Activated CD4-positive, alpha-beta T cell treated with anti-CD3 and anti-CD28 coated beads for 36 hours (primary cell): ENCODE measurements around the gene CD93. TPM values are rescaled to one million over a fixed set of nuclear protein-coding genes. Genes with fewer than 3 reads are reported as not detected.

Source experiments
- ATAC-seq: fragments of 200-7000 bp; cut with Tn5 transposase; one replicate; pipeline ENCODE4 v1.10.0; 2021; ENCODE audit warnings: mild to moderate bottlenecking, moderate library complexity
- CTCF ChIA-PET: fragments of 350-600 bp; sonication (Branson Sonifier 250); formaldehyde crosslinking; loops from one replicate; lab custom pipeline; 2021; ENCODE audit warnings: antibody characterized with exemption; lab: Charles Lee
- POLR2A ChIA-PET: fragments of 350-600 bp; sonication (Branson Sonifier 250); formaldehyde crosslinking; loops from one replicate; lab custom pipeline; 2021; ENCODE audit warnings: antibody characterized with exemption, inconsistent platforms; lab: Charles Lee
- DNase-seq: peaks from one replicate; pipeline ENCODE4 v3.0.0-alpha.2; 2020
- H3K27ac Mint-ChIP-seq: one replicate; pipeline ENCODE4 v1.8.0; 2021; ENCODE audit warnings: mixed read lengths
- H3K27me3 Mint-ChIP-seq: one replicate; pipeline ENCODE4 v1.8.0; 2021; ENCODE audit warnings: mixed read lengths
- H3K36me3 Mint-ChIP-seq: one replicate; pipeline ENCODE4 v1.8.0; 2021; ENCODE audit warnings: low read depth, mixed read lengths
- H3K4me1 Mint-ChIP-seq: one replicate; pipeline ENCODE4 v1.8.0; 2021; ENCODE audit warnings: mixed read lengths
- H3K4me3 Mint-ChIP-seq: one replicate; pipeline ENCODE4 v1.8.0; 2021; ENCODE audit warnings: mild to moderate bottlenecking, moderate library complexity, mixed read lengths
- H3K9me3 Mint-ChIP-seq: one replicate; pipeline ENCODE4 v1.8.0; 2021; ENCODE audit warnings: low read depth, mixed read lengths
- intact Hi-C, 2 experiments: fragments of 100-400 bp; cut with DNase I in 1 of 2; cut with micrococcal nuclease in 1 of 2; formaldehyde crosslinking; loops; one replicate each; pipeline versions ENCODE4 v1.14.2 to v1.15.1; 2022 to 2024; cut with DNase I, micrococcal nuclease
- total RNA-seq, 2 experiments: library from RNA; stranded (reverse); gene quantifications; one replicate each; pipeline ENCODE4 v1.2.3, GENCODE V29; 2021

CD93 gene
- total RNA-seq, 2 experiments from 2014 or later, result 0.82 to 0.84 TPM

DNA sequence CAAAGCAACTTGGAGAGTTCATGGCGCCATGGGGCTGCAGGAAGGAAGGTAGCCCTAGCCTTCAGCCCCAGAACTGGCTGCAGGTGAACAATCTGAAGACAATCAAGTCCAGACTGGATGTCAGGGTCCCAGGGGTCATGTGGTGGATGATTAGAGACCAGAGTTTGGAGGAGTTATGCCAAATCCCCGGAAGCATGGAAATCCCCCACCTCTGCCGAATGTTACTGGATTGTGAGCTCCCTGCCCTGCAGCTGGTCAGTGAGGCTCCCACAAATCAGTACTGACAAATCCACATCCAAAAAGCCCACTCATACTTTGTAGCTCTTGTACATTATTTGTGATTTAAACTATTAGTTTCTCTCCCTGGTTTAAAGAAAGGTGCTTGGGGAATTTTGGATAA, 21.3 kb upstream of the CD93 start:
- ChIA-PET CTCF (no interaction called here), POLR2A (no interaction called here)
- no peaks in the 10 kb centered on the region for H3K27me3 Mint-ChIP-seq
- intact Hi-C loops, result no loop called here
- H3K27ac Mint-ChIP-seq, result no peak overlapping the region
- no peak overlapping the region for H3K4me3 Mint-ChIP-seq
- H3K36me3 Mint-ChIP-seq, result no peaks in the 10 kb centered on the region
- ATAC-seq (no peak), DNase-seq (no peak)
- no peaks in the 10 kb centered on the region for H3K9me3 Mint-ChIP-seq
- H3K4me1 Mint-ChIP-seq, result no peaks in the 10 kb centered on the region

DNA sequence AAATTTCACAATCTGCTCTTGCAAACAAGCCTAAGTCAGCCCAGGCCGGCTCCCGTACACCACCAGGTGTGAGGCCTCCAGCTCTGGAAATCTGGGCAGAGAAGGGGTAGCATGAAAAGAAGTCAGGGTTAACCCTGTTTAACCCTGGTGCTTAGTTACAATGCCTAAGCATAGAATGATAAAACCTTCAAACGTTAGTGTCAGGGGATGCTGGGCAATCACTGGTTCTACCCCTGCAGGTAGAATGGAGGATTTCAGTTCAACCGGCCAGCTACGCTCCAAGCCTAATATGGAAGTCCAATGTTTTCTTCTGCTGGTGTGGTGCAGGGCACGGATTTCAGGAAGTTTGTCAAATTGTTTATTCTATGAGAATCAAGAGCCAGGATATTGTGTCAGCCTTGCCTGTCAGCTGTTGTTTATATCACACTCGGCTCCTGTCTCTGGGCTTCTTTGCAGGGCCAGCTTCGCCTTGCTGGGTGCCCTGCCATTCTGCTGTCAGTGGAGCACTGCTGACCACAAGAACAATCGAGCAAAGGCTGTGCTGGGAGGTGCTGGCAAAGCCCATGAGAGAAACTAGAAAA, 20.2 kb upstream of the CD93 start:
- no peaks in the 10 kb centered on the region for H3K9me3 Mint-ChIP-seq

DNA sequence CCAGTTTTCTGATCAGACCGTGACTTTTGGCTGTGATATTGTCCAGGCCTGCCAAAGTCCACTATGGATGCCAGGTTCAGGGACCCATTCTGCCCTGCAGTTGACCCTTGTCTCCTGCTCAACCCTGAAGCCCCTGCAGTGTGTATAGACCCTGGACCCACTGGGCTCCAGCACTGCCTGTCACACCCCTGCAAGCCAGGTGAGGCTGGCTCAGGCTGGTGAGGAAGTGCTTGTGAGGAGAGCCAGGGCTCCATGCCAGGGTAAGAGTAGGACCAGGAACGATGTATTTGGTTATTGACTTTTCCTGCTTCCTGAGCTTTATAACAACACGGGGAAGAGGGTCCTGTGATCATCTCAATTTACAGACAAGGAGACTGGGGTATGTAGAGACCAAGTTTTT, 19.1 kb upstream of the CD93 start:
- DNase-seq, result no peak
- intact Hi-C loops, result no loop called here
- no peaks in the 10 kb centered on the region for H3K4me1 Mint-ChIP-seq
- ChIA-PET CTCF (no interaction called here), POLR2A (no interaction called here)
- no peaks in the 10 kb centered on the region for H3K36me3 Mint-ChIP-seq
- no peak overlapping the region for H3K27ac Mint-ChIP-seq
- ATAC-seq, result no peak
- no peak overlapping the region for H3K4me3 Mint-ChIP-seq
- H3K27me3 Mint-ChIP-seq, result no peaks in the 10 kb centered on the region
- no peaks in the 10 kb centered on the region for H3K9me3 Mint-ChIP-seq

More for the DNA sequence above, 20.2 kb upstream of the CD93 start:
- Mint-ChIP-seq H3K36me3 (no peaks in the 10 kb centered on the region), H3K27me3 (no peaks in the 10 kb centered on the region), H3K4me3 (no peak overlapping the region), H3K27ac (no peak overlapping the region), H3K4me1 (no peaks in the 10 kb centered on the region)
- CTCF ChIA-PET, result no interaction called here
- DNase-seq (no peak), ATAC-seq (no peak)
- intact Hi-C loops, result no loop called here
- POLR2A ChIA-PET, result no interaction called here

DNA sequence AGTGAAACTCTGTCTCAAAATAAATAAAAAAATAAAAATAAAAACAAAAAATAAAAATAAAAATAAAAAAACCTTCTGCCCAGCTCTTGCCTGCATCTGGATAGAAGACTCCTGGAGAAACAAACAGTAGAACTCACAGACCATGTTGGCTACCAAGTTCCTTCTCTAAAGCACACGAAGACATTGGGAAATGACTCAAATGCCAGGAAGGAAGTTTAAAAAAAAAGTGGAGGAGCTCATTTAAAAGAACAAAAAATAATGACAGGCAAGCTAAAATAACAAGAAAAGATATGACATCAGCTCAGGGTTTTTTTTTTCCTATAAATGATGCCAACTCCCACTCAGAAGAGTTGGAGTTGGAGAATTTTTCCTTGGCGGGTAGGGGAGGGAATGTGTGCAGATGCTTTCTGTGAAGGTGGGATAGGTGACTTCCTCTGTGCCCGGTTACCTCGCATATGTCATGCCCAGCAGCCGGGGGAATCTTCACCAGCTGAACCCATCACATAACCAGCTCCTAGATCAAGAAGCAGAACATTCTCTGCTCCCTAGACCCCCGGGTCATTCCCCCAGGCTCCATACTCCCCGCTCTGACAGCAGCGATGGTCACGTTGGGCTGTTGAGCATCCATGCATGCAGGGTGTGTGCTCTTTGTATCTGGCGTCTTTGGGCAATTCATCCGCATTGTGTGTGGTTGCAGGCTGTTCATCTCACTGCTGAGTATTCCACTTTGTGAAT, 17.3 kb upstream of the CD93 start:
- intact Hi-C loops, result no loop called here
- no peak for ATAC-seq
- Mint-ChIP-seq H3K27me3 (no peaks in the 10 kb centered on the region), H3K9me3 (no peaks in the 10 kb centered on the region), H3K27ac (no peak overlapping the region), H3K36me3 (no peaks in the 10 kb centered on the region), H3K4me3 (no peak overlapping the region), H3K4me1 (no peaks in the 10 kb centered on the region)
- ChIA-PET POLR2A (no interaction called here), CTCF (interaction anchor here (1.0 kb wide), 1 partner anchor 11 kb away, joined by 3 read pairs; no protein-coding TSS in a partner anchor)
- no peak for DNase-seq

DNA sequence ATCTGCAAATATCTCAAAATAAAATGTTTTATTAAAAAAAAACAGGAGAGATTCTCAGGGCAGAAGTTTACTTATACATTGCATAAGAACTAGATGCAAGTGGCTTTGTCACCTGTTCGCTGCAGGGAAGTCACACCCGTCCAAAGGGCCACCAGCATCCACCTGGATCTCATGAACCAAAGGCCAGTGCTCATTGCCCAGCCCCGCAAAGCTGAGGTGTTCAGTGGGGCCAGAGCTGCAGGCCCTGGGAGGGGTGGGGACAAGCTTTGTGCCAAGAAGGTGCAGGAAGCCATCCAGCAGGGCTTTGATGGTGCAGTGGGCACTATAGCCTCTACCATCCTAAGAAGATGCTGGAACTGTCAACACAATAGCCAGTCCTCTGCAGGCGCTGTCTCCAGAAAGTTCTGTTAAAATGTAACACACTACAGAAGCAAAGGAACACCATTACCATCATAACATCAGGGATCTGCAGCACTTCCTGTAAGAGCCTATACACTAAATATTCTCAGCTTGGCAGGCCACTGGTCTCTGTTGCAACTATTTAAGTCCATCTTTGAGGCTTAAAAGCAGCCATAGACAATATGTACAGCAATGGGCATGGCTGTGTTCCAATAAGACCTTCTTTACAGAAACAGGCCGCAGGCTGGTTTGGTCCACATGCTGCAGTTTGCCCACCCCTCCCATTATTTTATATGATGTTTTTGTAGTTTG, 15.7 kb upstream of the CD93 start:
- DNase-seq, result no peak
- Mint-ChIP-seq H3K36me3 (no peaks in the 10 kb centered on the region), H3K4me3 (no peak overlapping the region), H3K9me3 (no peaks in the 10 kb centered on the region), H3K27ac (no peak overlapping the region), H3K4me1 (no peaks in the 10 kb centered on the region), H3K27me3 (no peaks in the 10 kb centered on the region)
- intact Hi-C loops, result no loop called here
- CTCF ChIA-PET, result no interaction called here
- ATAC-seq, result no peak
- POLR2A ChIA-PET, result no interaction called here

DNA sequence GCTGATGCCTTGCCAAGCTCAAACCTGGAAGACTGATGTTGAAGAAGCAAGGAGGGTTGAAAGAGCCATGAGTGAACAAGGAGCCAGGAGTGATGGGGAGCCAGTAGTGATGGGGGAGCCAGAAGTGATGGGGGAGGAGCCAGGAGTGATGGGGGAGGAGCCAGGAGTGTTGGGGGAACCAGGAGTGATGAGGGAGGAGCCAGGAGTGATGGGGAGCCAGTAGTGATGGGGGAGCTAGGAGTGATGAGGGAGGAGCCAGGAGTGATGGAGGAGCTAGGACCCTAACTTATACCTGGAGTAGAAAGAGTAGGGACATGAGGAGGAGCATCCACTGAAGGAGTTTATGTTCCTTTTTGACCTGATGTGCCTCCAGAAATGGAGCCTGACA, 14.6 kb upstream of the CD93 start:
- H3K9me3 Mint-ChIP-seq, result no peaks in the 10 kb centered on the region

DNA sequence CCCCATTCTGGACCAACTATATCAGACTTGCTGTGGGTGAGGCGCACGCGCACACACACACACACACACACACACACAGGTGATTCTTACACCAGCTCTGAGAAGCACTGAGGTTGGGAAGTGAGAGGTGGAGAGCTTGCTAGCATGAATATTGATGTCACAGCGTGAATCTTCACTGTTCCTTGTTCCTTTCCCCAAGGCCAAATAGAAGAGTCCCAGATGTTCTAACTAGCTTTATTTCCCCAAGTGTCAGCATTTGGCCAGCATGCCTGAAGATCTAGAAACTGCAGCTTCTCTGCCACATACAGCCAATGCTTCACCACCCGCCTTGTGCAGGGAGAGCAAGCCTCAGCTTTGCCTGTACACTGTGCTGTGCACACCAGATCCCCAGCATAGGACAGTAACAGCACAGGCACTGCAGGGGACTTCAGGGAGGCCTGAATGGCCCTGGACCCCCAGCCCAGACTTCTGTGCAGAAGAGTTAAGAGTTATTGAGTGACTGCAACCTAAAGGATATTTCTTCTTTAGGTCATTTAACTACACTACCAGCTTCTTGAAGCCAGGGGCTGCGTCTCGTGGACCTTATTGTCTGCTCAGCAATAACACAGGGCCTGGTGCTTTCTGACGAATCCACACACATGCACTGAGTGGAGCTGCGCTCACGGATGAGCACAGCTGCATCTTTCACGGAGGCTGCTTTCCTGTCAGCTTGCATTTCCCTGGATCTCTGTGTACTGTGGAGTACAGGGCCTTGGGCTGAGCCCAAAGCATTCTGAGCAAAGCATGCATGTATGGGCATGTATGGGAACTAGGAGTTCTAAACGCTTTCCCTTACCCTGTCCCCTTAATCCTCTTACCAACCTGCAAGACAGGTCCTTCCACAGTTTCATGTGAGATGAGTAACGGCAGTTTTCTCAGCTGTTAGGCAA, 13.9 kb upstream of the CD93 start:
- Mint-ChIP-seq H3K4me3 (no peak overlapping the region), H3K36me3 (no peaks in the 10 kb centered on the region), H3K9me3 (no peaks in the 10 kb centered on the region), H3K4me1 (no peaks in the 10 kb centered on the region), H3K27me3 (no peaks in the 10 kb centered on the region), H3K27ac (no peak overlapping the region)
- intact Hi-C loops, result no loop called here
- ChIA-PET POLR2A (no interaction called here), CTCF (no interaction called here)
- no peak for DNase-seq
- no peak for ATAC-seq

More for the DNA sequence above, 14.6 kb upstream of the CD93 start:
- no peak overlapping the region for H3K27ac Mint-ChIP-seq
- ChIA-PET CTCF (no interaction called here), POLR2A (no interaction called here)
- DNase-seq (no peak), ATAC-seq (no peak)
- no peaks in the 10 kb centered on the region for H3K4me1 Mint-ChIP-seq
- intact Hi-C loops, result no loop called here
- no peaks in the 10 kb centered on the region for H3K36me3 Mint-ChIP-seq
- H3K27me3 Mint-ChIP-seq, result no peaks in the 10 kb centered on the region
- no peak overlapping the region for H3K4me3 Mint-ChIP-seq

DNA sequence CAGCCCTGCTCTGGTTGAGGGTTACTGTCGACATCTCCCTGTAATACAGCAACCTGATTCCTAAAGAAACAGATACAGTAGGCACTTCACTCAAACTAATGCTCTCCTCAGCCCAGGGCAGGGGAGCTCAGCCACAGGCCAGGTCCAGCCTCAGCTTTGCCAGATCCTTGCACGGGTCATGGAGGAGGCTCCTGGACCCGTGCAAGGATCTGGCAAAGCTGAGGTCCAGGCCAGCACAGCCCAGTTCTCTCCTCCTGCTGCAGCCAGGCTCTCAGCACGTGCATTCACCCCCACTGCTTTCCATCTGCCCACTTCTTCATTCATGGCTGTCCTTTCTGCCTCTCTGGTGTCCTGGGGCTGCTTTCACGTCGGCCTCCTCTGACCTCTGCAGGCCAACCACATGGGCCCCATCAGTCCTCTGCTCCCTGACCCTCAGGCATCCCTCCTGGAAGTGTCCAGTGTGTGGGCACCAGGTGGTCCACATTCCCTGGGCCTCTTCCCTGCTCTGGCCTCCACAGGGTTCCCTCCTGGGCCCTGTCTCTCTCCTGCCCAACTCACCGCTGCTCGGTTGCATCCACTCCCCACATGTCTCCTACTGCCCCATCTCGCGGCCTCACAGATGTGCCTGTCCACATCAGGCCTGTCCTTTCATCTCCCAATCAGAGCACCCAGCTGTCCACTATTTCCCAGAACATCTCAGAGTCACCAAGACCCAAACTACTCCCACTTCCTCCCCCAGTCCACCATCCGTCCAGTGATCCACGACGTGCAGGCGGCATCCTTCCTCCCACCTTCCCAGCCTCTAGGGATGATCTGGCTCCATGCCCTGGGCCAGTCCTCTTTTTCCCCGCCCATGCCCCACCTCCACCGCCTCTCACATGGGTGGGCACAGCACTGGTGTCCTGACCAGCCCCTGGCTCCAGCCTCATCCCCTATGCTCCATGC, 11.8 kb upstream of the CD93 start:
- ChIA-PET POLR2A (no interaction called here), CTCF (no interaction called here)
- H3K4me3 Mint-ChIP-seq, result no peak overlapping the region
- H3K36me3 Mint-ChIP-seq, result no peaks in the 10 kb centered on the region
- H3K27me3 Mint-ChIP-seq, result no peaks in the 10 kb centered on the region
- intact Hi-C loops, result no loop called here
- H3K4me1 Mint-ChIP-seq, result no peaks in the 10 kb centered on the region
- no peaks in the 10 kb centered on the region for H3K9me3 Mint-ChIP-seq
- H3K27ac Mint-ChIP-seq, result no peak overlapping the region
- no peak for ATAC-seq
- no peak for DNase-seq

DNA sequence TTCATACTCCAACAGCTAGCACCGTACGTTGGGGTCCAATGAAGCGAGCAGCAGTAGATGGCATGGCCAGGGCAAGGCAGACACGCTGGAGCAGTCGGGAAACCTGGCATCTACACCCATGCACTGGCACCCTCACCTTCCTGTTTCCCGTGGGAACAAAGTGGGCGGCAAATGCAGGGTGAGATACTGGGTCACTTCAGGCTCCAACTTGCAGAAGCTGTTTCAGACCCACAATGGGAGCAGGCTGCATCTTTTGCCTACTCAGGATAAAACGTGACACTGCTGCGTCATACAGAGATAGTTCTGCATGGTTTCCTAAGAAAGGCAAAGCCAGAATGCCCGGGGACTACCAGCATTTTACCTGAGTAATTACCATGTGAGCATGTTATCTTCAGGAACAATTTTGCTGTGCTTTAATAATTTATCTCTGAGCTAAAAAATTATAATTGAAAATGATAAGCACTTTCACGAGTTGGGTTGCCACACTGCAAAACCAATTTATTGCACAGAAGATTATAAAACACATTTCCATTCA, 10.9 kb upstream of the CD93 start:
- no peaks in the 10 kb centered on the region for H3K4me1 Mint-ChIP-seq
- no peak overlapping the region for H3K27ac Mint-ChIP-seq
- no peaks in the 10 kb centered on the region for H3K36me3 Mint-ChIP-seq
- no peak for ATAC-seq
- ChIA-PET CTCF (no interaction called here), POLR2A (no interaction called here)
- H3K9me3 Mint-ChIP-seq, result no peaks in the 10 kb centered on the region
- intact Hi-C loops, result no loop called here
- DNase-seq, result no peak
- H3K4me3 Mint-ChIP-seq, result no peak overlapping the region
- no peaks in the 10 kb centered on the region for H3K27me3 Mint-ChIP-seq

DNA sequence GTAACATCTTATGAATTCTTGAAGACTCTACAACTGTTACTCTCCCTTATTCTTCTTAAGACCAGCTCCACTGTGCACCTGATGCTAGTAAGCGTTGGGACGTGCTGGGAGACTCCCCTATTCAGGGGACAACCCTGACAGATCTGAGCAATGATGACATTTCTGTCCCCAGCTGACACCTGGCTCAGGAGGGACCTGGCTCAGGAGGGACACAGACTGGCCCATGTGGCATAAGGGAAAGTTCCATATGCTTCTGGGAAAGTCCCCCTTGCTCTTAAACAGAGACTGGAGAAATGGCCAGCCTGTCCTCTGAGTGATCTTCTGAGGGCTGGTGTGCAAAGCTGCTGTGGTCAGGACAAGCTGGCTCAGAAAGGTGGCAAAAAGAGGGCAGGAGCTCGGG, 10.0 kb upstream of the CD93 start:
- intact Hi-C loops, result no loop called here
- Mint-ChIP-seq H3K4me1 (no peaks in the 10 kb centered on the region), H3K9me3 (no peaks in the 10 kb centered on the region), H3K36me3 (no peaks in the 10 kb centered on the region), H3K27ac (no peak overlapping the region), H3K27me3 (no peaks in the 10 kb centered on the region), H3K4me3 (no peak overlapping the region)
- no peak for ATAC-seq
- CTCF ChIA-PET, result interaction anchor here (0.6 kb wide), 1 partner anchor 150 kb away, joined by 3 read pairs; no protein-coding TSS in a partner anchor
- POLR2A ChIA-PET, result no interaction called here
- DNase-seq, result no peak
